GM20000 (cell line): ENCODE results near the gene CARD9.
"Not testable (repeated sequence)": the region's sequence is repeated elsewhere in the genome, so short reads cannot be mapped to it uniquely, and the experiment has no call there.

Source experiments
- DNase-seq: peaks from one replicate; pipeline ENCODE4 v3.0.0; 2012; ENCODE audit warnings: low spot score
- TF ChIP-seq, protein P1 (sequence below): IDR thresholded peaks from 2 replicates; pipeline ENCODE4 v1.5.1; 2012; ENCODE audit warnings: mild to moderate bottlenecking, control low read depth; ENCODE audit errors: extremely low read depth, missing control alignments

CARD9 gene

DNA sequence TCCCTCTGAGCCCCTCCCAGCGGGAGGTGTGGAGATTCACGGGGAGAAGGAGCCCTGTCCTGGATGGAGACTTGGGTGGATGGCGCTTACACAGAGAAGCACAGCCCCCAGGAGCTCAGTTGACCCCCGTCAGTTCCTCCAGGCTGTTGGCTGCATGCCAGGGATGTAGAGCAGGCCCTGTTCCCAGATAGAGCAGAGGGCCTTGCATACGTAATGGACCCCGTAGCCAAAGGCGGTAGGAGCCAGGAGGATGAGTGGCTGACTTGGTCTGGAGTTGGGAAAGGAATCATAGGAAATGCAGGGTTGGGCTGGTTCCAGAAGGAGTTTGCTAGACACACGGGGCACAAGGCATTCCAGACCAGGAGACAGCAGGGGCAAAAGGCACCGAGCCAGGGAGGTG is 39.5 kb upstream of the CARD9 start:
- DNase-seq: no peak
- TF ChIP-seq, protein P1, sequence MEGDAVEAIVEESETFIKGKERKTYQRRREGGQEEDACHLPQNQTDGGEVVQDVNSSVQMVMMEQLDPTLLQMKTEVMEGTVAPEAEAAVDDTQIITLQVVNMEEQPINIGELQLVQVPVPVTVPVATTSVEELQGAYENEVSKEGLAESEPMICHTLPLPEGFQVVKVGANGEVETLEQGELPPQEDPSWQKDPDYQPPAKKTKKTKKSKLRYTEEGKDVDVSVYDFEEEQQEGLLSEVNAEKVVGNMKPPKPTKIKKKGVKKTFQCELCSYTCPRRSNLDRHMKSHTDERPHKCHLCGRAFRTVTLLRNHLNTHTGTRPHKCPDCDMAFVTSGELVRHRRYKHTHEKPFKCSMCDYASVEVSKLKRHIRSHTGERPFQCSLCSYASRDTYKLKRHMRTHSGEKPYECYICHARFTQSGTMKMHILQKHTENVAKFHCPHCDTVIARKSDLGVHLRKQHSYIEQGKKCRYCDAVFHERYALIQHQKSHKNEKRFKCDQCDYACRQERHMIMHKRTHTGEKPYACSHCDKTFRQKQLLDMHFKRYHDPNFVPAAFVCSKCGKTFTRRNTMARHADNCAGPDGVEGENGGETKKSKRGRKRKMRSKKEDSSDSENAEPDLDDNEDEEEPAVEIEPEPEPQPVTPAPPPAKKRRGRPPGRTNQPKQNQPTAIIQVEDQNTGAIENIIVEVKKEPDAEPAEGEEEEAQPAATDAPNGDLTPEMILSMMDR: no peak

DNA sequence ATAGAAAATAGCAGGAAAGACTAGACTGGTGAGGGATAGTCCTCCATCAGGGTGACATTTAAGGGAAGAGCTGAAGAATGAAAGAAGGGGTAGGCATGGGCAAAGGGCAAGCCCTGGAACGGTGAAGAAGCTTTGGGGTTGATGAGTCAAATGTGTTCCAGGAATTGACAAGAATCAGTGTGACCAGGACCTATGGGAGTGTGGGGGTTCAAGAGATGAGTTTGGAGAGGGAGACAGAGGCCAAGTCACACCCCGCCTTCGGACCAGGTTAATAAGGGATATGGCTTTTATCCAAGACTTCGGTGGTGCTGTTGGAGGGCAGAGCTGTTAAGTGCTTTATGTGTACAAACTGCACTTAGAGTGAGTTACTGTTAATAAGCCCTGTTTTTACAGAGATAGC is 37.9 kb upstream of the CARD9 start:
- TF ChIP-seq, protein P1: no peak
- no peak for DNase-seq

DNA sequence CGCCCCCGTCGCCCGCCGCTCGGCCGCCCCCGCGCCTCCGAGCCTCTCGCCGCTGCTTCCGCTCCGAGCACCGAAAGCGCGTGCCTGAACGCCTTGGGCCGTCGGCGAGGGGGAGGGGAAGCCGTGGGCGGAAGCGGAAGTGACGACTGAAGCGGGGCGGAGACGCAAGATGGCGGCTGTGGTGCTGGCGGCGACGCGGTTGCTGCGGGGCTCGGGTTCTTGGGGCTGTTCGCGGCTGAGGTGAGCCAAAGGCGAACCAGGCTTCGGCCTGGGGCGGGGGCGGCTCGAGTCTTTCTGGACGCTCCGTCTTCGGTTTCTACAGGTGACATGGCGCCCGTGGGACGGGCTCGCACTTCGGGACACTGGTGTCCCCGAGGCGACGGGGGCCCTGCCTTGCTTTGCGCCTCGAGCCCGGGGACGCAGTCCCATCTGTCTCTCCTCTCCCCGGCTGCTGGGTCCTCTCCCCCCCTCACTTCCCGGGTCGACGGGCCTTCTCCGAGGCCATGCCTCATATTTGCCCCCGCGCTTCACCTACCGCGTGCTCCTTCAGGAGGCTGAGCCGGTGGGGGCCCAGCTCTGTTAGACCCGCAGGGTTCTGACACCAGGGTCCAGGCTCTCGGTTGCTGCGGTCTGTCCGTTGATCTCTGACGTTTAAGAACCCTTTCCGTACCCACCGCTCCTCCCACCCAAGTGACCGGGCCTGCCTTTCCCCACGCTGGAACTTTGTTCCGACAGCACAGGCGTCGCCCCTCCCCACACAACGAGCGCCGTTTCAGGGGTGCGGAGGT is 37.2 kb upstream of the CARD9 start, which contains the start of the genes ENTR1 and PMPCA:
ENTR1 (minus strand) TSS at position 115 of the 788 bp plus-strand sequence. CDS start 217 bp downstream, outside the sequence.
PMPCA (plus strand) TSS at position 159 of the 788 bp plus-strand sequence; CDS start at position 170, 11 bp downstream.
- peak; percentile 99 for DNase-seq
- TF ChIP-seq, protein P1: no peak

DNA sequence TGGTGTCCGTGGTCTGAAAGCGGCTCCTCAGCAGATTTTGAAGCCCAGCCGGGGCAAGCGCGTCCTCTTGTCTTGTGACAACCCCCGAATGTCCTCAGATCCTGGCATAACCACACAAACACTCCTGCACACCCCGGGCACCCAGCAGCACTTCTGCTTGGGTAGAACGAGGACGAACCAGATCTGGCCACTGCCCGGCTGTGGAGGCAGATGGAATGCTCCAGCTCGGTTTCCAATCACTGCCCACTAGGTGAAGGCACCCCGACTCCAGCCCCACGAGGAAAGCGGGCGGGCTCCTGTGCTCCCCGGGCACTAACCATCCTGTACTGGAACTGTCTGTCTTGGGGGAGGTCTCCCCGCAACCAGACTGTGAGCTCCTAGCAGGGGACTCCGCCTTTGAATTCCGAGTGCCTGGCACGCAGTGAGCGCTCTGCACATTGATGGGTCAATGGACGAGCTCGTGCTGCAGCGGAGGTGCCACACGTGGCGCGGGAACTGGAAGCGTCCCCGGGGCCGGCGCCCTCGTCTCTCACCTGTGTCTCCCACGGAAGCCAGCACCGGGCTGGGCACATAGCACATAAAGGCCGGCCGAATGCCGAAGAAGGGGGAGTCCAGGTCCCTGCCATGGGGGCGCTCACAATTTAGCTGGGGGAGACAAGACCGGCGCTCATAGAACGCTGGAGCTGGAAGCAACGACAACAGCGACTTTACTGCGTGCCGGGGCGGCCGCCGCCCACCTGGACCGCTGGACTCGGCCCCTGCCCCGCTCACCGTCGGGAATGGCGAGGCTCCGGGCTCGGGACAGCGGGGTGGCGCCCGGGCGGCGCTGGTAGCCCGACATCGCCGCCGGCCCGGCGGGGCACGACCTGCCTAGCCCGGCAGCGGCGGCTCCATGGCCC is 36.3 kb upstream of the CARD9 start:
- DNase-seq: peak; percentile 63
- TF ChIP-seq, protein P1: no peak

DNA sequence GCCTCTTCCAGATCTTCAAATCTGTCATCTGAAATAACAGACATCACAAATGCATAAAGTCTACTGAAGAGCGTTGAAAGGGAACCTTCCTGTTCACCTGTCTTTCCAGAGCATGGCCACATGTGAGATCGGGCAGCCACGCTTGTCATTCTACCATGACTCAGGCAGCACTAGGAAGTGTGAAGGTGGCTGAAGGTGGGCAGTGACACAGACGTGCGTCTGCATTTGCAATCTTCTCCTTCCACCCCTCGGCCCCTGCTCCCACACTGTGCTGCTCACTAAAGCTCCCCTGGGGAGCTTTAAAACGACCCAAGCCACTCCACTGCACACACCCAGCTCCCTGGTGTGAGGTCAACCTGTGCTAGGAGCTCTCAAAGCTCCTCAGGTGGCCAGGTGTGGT is 34.4 kb upstream of the CARD9 start:
- TF ChIP-seq, protein P1: no peak

DNA sequence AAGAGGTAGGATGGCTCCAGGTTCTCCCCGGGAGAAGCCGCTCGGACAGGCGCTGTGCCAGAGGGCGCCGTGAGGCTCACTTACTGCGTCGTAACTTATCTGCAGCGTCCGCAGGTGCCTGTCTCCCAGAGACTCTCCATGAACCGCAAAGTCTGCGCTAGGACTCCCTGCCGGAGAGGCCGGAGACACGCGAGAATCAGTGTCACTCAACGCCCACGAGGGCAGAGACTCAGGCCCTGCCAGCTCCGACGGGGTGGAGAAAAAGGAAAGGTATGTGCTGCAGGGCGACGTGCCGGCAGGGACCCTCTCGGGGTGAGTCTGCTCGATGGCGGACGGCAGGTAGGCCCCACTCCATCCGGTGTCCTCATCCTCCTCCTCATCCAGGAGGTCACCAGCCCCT is 33.6 kb upstream of the CARD9 start:
- not testable (repeated sequence) for DNase-seq

More for the DNA sequence above, 34.4 kb upstream of the CARD9 start:
- DNase-seq: no peak

DNA sequence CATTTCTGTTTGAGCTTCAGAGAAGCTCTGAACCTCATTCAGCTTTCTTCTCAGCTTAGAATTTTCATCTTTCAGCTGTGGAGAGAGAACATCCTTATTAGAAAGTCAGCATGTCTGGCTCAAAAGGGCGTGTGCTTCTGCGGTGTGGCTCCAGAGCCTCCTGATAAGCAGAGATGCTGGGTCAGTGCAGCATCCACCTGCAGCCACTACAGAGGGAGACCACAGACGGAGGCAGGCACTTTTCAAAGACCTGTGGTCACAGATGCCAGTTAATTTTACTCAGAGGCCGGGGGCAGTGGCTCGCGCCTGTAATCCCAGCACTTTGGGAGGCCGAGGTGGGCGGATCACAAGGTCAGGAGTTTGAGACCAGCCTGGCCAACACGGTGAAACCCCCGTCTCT is 32.4 kb upstream of the CARD9 start:
- DNase-seq: not testable (repeated sequence)

DNA sequence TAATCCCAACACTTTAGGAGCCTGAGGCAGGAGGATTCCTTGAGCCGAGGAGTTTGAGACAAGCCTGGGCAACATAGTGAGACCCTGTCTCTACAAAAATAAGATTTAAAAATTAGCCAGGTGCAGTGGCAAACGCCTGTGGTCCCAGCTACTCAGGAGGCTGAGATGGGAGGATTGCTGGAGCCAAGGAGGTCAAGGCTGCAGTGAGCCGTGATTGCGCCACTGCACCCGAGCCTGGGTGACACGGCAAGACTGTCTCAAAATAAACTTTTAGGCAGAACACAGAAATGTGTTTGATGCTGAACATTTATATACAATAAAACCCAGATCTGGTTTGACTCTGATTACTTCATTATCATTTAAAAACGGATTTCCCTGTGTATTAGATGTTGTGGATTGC is 32.0 kb upstream of the CARD9 start:
- no peak for DNase-seq
- TF ChIP-seq, protein P1: no peak
